Right renal pelvis (tissue), 4 donors: Measurements from ENCODE around the gene GLIS2. TPM values are rescaled to one million over a fixed set of nuclear protein-coding genes. Genes with fewer than 3 reads are reported as not detected.
"Not testable (repeated sequence)": the region's sequence is repeated elsewhere in the genome, so short reads cannot be mapped to it uniquely, and the experiment has no call there.

Experiments used
- DNase-seq, 4 donors: peaks; one replicate each; pipeline ENCODE4 v3.0.0-alpha.2; 2013; ENCODE audit warnings: low read depth in 4 of 4, low spot score in 3 of 4, missing footprints in 1 of 4
- polyA plus RNA-seq, 4 donors: library from polyadenylated mRNA; unstranded; fragments of 120-200 nt; gene quantifications; one replicate each; pipeline ENCODE4 v1.2.1, GENCODE V29; 2013; ENCODE audit not compliant: insufficient read length in 4 of 4

Gene GLIS2
- polyA plus RNA-seq, 4 donors, result 41.2 to 55.1 (median 42.4) TPM

DNA sequence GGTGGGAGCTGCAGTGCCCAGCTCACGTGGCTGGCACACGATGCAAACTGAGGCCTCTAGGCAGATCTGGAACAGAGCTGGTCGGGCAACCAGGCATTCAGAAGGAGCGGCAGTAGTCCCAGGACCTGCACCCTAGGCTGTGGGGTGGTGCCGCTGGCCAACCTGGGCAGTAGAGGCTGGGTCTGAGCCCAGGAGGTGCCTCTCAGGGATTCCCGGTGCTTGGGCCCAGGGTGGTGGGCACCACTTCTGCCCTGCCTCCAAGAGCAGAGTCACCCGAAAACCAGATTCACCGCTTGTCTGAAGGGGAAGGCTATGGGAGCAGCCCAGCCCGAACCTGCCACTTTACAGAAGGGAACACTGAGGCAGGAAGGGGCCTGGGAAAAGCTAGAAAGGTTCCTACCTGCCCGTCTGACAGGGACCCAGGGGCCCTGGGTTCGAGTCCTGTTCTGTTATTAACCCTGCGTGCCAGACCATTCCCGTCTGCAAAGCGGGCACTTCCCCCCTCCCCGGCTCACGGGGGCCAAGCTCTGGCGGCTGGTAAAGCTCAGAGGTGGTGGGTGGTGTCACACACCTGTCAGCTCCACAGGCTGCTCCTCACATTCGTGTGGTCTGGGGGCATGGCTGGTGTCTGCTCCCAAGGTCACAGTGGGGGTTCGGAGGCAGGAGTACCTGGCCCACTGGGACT is 16.9 kb downstream of the GLIS2 start:
- DNase-seq, result no peak

DNA sequence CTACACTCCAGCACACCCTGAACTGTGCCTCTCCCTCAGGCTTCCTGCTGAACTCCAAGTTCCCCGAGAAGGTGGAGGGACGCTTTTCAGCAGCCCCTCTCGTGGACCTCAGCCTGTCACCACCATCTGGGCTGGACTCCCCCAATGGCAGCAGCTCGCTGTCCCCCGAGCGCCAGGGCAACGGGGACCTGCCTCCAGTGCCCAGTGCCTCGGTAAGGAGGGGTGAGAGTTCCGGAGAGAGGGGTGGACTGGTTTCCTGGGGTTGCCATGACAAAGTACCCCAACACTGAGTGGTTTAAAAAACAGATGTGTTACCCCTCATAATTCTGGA is 17.4 kb downstream of the GLIS2 start:
- no peak for DNase-seq

DNA sequence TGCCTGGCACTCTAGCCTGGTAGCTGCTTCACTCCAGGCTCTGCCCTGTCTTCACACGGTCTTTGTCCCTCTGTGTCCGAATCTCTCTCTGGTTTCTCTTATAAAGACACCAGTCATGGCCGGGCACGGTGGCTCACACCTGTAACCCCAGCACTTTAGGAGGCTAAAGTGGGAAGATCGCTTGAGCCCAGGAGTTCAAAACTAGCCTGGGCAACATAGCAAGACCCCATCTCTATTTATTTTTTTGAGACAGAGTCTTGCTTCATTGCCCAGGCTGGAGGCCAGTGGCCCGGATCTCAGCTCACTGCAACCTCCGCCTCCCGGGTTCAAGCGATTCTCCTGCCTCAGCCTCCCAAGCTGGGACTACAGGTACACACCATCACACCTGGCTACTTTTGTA is 17.8 kb downstream of the GLIS2 start:
- not testable (repeated sequence) for DNase-seq

DNA sequence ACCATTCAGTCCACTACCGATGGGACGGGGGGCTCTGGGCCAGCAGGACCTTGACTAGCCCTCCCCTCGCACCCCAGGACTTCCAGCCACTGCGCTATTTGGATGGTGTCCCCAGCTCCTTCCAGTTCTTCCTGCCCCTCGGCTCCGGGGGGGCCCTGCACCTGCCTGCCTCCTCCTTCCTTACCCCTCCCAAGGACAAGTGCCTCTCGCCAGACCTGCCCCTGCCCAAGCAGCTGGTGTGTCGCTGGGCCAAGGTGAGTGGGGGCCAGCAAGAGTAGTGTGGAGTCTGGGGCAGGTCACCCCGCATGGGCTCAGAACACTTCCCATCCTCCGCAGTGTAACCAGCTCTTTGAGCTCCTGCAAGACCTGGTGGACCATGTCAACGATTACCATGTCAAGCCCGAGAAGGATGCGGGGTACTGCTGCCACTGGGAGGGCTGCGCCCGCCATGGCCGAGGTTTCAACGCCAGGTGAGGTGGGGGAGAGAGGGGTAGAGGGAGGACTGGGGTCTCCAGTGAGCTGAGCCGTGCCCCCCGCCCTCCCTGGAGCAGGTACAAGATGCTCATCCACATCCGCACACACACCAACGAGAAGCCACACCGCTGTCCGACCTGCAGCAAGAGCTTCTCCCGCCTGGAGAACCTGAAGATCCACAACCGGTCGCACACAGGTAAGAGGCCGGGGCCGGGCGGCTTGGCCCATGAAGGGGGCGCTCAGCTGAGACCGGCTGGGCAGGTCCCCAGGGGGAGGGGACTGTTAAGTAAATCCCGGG is 19.0 kb downstream of the GLIS2 start:
- DNase-seq, result no peak

DNA sequence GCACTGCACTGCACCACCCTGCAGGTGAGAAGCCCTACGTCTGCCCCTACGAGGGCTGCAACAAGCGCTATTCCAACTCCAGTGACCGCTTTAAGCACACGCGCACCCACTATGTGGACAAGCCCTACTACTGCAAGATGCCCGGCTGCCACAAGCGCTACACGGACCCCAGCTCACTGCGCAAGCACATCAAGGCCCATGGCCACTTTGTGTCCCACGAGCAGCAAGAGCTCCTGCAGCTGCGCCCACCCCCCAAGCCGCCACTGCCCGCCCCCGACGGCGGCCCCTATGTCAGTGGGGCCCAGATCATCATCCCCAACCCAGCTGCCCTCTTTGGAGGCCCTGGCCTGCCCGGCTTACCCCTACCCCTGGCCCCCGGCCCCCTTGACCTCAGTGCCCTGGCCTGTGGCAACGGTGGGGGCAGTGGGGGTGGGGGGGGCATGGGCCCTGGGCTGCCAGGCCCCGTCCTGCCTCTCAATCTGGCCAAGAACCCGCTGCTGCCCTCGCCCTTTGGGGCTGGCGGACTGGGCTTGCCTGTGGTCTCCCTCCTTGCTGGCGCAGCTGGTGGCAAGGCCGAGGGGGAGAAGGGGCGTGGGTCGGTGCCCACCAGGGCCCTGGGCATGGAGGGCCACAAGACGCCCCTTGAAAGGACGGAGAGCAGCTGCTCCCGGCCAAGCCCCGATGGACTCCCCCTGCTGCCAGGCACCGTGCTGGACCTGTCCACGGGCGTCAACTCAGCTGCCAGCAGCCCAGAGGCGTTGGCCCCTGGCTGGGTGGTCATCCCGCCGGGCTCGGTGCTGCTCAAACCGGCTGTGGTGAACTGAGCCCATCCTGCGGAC is 21.1 kb downstream of the GLIS2 start:
- DNase-seq, result no peak

DNA sequence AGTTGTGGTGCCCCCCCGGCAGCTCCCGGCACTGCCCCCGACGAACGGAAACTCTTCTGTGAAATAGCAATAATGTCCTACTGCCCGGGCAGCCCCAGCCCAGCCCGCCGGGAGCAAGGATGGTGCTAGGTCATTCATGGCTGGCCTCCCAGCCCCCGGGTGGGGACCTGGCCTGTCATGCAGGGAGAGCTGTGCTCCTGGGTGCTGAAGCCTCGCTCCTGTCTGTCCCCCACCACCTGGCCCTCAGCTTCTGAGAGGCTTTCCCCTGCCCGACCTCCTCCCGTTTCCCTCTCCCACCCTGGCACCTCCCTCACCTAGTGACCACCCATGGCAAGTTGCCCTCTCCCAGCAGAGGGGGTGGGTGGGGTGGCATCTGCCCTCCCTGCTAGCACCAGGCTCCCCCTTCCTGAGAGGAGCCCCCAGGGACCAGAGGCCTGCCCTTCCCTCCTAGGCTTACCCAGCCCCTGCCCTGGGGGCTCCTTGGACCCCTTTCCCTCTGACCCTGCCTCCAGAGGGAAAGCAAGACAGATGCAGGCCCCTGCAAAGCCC is 21.7 kb downstream of the GLIS2 start:
- no peak for DNase-seq

DNA sequence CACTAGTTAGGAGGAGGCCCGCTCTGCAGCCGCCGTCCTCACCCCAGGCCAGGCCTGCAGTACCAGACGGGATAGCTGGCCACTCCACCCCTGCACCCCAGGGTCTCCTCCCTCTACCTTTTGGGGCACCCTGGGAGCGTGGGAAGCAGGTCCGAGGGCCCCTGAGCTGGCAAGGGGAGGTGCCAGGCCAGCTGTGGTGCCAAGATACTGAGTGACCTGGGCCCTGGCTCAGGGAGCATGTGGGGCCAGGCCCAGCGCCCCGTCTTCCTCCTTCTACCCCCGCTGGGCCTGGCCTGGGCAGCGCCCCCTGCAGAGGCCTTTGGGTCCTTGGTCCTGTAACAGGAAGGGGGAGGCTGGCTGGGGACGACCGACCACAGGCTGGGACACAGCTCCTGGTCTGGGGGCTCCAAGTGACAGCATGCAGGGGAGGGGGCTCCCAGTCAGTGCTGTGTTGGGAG is 22.3 kb downstream of the GLIS2 start:
- no peak for DNase-seq

DNA sequence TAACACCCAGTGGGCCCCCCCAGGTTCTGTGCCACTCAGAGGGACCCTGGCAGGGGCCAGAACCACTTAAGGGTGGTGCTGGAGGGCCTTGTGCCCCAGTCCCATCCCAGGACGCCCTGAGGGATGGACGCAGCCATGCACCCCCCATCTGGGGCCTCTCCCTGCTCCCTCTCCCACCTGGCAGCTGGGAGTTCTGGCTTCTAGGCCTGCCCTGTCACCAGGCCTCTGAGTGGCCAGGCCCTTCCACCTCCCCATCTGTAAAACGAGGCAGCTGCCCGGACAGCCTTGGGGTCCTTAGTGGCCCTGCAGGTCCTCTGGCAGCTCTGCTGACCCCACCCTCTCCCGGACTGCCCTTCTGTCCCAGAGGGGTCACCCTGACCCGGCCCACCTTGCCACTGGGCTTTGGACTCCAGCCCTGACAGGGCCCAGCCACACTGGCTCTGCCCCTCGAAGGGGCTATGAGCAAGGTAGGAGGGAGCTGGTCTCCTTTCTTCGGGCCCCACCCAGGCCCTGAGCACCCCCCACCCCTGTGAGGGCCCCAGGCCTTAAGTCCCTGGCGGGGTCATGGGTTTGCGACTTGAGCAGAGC is 22.9 kb downstream of the GLIS2 start:
- DNase-seq, result no peak

DNA sequence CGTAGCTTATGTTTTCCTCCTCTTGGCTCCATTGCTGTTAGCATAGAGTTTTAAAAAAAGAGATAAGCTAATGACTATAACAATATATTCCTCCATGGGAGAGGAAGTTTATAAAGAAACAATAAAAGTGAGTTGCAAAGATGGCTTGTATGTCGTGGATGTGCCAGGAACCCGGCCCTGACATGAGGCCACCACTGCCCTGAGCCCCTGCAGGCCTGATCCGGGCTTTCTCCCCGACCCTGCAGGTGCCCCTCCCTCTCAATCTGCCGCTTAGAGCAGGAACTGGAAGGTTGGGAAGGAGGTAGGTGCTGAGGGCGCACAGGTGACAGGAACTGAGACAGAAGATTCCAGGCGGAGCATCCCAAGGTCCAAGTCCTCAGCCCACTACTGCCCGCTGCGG is 23.6 kb downstream of the GLIS2 start:
- DNase-seq, result no peak

DNA sequence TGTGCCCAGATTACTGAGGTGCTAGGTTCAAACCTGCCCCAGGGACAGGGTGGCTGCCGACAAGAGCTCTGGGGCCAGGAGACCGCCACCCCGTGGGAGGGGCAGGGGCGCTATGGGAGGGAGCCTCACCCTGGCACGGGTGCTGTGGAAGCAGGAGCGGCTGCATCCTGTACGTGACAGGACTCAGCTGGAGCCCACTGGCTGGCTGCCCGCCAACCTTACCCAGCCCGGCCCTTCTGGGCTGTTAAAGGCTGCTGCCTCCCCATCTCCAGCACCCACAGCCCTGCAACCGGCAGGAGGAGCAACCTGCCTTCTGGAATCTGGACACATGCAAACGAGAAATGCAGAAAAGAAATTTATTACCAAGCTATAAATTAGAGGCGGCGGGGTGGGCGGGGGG is 24.0 kb downstream of the GLIS2 start:
- no peak for DNase-seq

DNA sequence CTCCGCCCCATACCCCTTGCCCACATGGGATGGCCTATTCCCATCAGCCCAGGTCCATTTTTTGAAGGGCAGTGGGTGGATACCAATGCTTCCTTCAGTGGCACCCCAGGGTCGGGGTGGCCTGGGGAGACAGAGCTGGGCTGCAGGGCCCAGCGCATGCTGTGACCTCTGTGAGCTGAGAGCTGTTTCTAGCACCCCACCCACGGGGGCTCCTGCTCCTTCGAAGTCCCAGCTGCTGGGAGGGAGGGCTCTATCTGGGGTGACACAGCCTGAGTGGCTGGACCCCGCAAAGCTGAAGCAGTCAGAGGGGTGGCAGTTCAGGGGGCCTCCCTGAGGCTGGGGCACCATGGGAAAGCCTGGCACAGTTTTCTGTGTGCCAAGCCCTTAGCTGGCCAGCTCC is 24.6 kb downstream of the GLIS2 start:
- DNase-seq, result no peak

DNA sequence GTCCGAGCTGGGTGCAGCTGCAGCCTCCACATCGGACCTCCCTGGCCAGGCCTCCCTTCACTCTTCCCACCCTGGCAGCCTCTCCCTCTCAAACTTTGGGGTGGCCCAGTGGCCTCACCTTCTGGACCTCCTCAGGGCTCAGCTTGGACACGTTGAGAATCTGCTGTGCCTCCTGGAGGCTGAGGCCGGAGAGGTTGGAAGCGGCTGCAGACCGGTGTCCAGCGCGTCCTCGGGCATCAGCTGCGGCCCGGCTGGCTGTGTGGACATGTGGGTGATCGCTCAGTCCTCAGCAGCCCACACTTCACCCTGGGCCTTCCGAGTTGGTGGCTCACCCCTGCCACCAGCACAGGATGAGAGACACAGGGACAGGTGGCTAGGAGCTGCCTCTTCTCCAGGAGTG is 25.4 kb downstream of the GLIS2 start:
- DNase-seq, result no peak

DNA sequence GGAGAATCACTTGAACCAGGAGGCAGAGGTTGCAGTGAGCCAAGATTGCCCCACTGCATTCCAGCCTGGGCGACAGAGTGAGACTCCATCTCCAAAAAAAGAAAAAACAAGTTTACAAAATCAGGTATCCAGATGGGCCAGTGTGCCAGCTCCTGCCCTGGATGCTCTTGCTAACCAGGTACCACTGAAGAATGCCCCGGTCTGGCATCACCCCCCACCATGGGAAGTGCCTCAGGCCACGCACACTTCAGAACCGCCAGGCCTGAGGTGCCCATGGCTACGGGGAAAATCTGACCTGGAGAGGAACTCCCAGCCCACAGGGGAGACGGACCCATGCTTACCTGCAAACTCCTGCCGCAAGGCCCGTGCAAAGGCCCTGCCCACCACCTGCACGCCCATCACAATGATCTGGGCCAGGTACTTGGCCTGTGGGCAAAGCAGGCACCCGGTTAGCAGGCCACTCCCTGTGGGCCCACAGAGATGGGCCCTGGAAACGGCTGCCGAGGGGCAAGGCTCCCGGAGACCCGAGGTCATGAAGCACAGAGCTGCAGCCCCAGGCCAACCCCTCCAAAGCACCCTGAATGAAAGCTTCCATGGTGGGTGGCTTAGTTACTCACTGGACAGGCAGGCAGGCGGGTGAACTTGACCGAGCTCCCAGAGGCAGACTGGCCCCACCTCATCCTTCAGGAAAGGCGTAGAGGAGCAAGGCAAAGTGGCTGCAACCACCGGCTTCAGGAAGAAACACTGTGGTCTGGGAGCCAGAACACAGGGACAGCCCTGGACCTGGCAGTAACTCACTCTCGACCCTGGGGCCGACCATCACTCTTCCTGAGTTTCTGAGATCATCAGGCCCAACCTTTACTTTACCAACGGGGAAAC is 27.2 kb downstream of the GLIS2 start:
- no peak for DNase-seq

DNA sequence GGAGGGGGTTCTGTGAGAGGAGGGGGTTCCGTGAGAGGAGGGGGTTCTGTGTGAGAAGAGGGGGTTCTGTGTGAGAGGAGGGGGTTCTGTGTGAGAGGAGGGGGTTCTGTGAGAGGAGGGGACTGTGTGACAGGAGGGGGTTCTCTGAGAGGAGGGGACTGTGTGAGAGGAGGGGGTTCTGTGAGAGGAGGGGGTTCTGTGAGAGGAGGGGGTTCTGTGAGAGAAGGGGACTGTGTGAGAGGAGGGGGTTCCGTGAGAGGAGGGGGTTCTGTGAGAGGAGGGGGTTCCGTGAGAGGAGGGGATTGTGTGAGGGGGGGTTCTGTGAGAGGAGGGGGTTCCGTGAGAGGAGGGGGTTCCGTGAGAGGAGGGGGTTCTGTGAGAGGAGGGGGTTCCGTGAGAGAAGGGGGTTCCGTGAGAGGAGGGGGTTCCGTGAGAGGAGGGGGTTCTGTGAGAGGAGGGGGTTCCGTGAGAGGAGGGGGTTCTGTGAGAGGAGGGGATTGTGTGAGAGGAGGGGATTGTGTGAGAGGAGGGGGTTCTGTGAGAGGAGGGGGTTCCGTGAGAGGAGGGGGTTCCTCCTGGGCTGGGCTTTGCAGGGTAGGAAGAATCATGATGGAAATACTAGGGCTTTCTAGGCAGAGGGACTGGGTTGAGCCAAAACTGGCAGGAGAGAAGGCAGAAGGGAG is 28.6 kb downstream of the GLIS2 start:
- DNase-seq, result not testable (repeated sequence)

DNA sequence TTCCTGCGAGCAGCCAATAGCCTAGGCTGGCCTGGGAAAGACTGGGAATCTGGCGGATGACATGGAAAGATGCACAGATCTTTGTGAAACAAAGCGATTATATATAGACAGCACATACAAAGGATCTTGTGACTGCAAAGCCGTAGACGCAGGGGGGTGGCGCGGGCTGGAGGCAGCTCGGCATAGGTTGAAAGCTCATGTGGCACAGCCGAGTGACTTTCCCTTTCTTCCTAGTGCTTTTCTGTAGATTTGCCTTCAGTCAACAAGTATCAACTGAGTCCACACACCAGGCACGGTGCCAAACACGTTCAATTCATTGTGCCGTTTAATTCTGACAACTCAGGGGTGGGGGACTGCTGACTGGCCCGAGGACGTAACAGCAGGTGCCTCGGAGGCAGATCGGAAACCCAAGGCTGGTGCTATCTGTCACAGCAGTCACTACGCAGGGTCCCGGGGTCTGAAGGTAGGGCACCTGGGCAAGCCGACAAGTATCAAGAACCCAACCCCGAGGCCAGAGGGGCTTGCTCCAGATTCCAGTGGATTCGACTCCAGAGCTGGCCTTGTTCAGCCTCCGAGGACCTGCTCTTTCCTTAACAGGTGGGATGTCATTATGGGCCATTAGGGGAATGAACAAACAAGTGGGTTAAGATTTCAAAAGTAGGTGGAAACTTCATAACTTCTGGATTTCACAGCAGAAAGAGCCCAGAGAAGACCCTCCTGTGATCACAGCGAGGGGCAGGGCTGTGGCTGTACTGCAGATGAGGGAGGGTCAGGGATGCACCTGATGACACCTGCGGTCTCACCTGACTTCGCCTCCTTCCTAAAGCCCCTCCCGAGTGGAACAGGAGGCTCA is 29.3 kb downstream of the GLIS2 start:
- DNase-seq, result no peak

DNA sequence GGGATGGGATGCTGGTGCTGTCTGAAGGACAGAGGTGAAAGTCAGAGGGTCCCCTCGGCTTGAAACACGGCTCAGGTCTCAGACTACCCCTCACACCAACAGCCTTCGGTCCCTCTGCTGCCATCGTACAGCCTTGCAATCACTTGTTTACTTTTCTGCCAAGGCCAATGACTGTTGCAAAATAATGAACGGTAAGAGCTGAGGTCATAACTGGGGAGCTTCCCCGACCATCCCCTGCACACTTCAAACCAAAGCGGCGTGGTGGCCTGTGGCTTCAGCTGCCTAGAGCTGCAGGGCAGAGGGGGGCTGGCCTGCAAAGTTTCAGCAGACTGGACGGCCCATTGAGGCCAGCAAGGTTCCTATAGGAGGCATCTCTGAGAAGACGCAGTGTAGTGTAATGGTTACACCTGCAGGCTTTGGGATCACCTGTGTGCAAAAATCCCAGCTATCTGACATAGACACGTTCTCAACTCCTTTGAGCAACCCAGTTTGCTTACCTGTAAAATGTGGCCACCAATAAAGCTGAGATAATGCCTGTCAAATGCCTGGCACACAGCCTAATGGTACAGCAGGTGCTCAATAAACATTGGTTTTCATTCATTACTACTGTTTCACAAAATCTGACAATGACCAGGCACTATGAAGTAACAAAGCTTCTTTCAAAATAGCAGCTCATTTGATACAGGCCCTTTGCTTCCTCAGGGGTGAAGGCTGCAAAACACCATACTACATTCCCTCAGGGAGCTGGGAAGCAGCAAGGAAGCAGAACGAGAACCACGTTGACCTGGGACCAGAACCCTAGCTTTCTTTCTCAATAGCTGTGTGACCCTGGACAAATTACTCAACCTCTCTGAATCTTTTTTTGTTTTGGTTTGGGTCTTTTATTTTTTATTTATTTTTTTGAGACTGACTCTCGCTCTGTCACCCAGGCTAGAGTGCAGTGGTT is 30.2 kb downstream of the GLIS2 start:
- DNase-seq, result no peak

DNA sequence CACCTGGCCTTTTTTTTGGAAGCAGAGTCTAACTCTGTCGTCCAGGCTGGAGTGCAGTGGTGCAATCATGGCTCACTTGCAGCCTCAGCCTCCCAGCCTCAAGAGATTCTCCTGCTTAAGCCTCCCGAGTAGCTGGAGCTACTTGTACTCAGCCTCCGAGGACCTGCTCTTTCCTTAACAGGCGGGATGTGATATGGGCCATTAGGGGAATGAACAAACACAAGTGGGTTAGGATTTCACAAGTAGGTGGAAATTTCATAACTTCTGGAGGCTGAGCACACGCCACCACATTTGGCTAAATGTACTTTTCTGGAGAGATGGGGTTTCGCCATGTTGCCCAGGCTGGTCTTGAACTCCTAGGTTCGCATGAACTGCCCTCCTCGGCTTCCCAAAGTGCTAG is 31.1 kb downstream of the GLIS2 start:
- DNase-seq, result no peak
